Right atrium auricular region (tissue), 2 donors: ENCODE data around the gene ZNF516. TPM values are rescaled to one million over a fixed set of nuclear protein-coding genes. Genes with fewer than 3 reads are reported as not detected.

ENCODE experiments used
- DNase-seq: peaks from one replicate; pipeline ENCODE4 v3.0.0-alpha.2; 2019; ENCODE audit warnings: low spot score
- H3K27ac ChIP-seq, 2 donors: fragments of 200-600 bp; sonication (generic); 1 replicate in 1 of 2; 2 replicates in 1 of 2; pipeline ENCODE4 v1.5.1; 2016 to 2019
- H3K27me3 ChIP-seq, 2 donors: fragments of 200-600 bp; sonication (generic); one replicate each; pipeline versions ENCODE4 v1.5.1 to v1.6.0; 2017 to 2019
- H3K36me3 ChIP-seq: fragments of 200-600 bp; sonication (generic); one replicate; pipeline ENCODE4 v1.5.1; 2016
- H3K4me1 ChIP-seq, 2 donors: fragments of 200-600 bp; sonication (generic); one replicate each; pipeline versions ENCODE4 v1.5.1 to v1.6.0; 2017 to 2019
- H3K4me3 ChIP-seq, 2 donors: fragments of 200-600 bp; sonication (generic); 1 replicate in 1 of 2; 2 replicates in 1 of 2; pipeline ENCODE4 v1.5.1; 2017 to 2019; ENCODE audit warnings: mild to moderate bottlenecking in 1 of 2, moderate library complexity in 1 of 2
- H3K9me3 ChIP-seq, 2 donors: fragments of 200-600 bp; sonication (generic); one replicate each; pipeline ENCODE4 v1.5.1; 2019
- CTCF ChIP-seq, 2 donors: fragments of 200-600 bp; sonication (generic); IDR thresholded peaks; one replicate each; pipeline ENCODE4 v1.5.1; 2019; ENCODE audit warnings: antibody characterized with exemption in 2 of 2
- total RNA-seq, 2 donors: library from RNA; depleted of rRNA; stranded (reverse); fragments of >200 nt; gene quantifications; one replicate each; pipeline ENCODE4 v1.1.0, GENCODE V29; 2016

The ZNF516 gene
- total RNA-seq, 2 donors from 2014 or later = 11.0 to 14.0 TPM

- no peaks in the 10 kb centered on the region for H3K36me3 ChIP-seq
- H3K4me1 ChIP-seq = no peaks in the 10 kb centered on the region
- no peak for DNase-seq
- no peak overlapping the region for H3K4me3 ChIP-seq
- no peak overlapping the region for H3K27ac ChIP-seq
- TF ChIP-seq CTCF (IDR thresholded peaks at IDR 0.05) = no peak
- H3K9me3 ChIP-seq = peaks cover 0 to 14% of the 10 kb centered on the region in 2 donors
- H3K27me3 ChIP-seq = no peaks in the 10 kb centered on the region
These were observed 157.0 kb downstream of the ZNF516 start for GRCh38 chr18:76338088-76338487.

GRCh38 chr18:76335859-76336640 is 159.0 kb downstream of the ZNF516 start:
- no peak overlapping the region for H3K27ac ChIP-seq
- no peak overlapping the region for H3K4me3 ChIP-seq
- no peak for DNase-seq
- H3K9me3 ChIP-seq = peaks cover 0 to 19% of the 10 kb centered on the region in 2 donors
- H3K36me3 ChIP-seq = no peaks in the 10 kb centered on the region
- no peak for TF ChIP-seq CTCF (IDR thresholded peaks at IDR 0.05)
- no peaks in the 10 kb centered on the region for H3K4me1 ChIP-seq
- H3K27me3 ChIP-seq = no peaks in the 10 kb centered on the region

- no peaks in the 10 kb centered on the region for H3K4me1 ChIP-seq
- no peak for DNase-seq
- H3K9me3 ChIP-seq = peaks cover 0 to 27% of the 10 kb centered on the region in 2 donors
- no peaks in the 10 kb centered on the region for H3K27me3 ChIP-seq
- no peak for TF ChIP-seq CTCF (IDR thresholded peaks at IDR 0.05)
- no peak overlapping the region for H3K27ac ChIP-seq
- no peak overlapping the region for H3K4me3 ChIP-seq
- H3K36me3 ChIP-seq = no peaks in the 10 kb centered on the region
These were observed 166.9 kb downstream of the ZNF516 start for GRCh38 chr18:76328140-76328539.

GRCh38 chr18:76323891-76324290 is 171.2 kb downstream of the ZNF516 start:
- no peak for TF ChIP-seq CTCF (IDR thresholded peaks at IDR 0.05)
- H3K4me1 ChIP-seq = no peaks in the 10 kb centered on the region
- H3K4me3 ChIP-seq = no peak overlapping the region
- no peaks in the 10 kb centered on the region for H3K27me3 ChIP-seq
- H3K27ac ChIP-seq = no peak overlapping the region
- peaks cover 0 to 4% of the 10 kb centered on the region in 2 donors for H3K9me3 ChIP-seq
- no peaks in the 10 kb centered on the region for H3K36me3 ChIP-seq
- no peak for DNase-seq

- Histone ChIP-seq H3K4me3 (no peak overlapping the region), H3K36me3 (no peaks in the 10 kb centered on the region), H3K27me3 (no peaks in the 10 kb centered on the region), H3K9me3 (no peaks in the 10 kb centered on the region), H3K27ac (no peak overlapping the region), H3K4me1 (no peaks in the 10 kb centered on the region)
- TF ChIP-seq CTCF (IDR thresholded peaks at IDR 0.05) = no peak
- no peak for DNase-seq
These were observed 172.4 kb downstream of the ZNF516 start for GRCh38 chr18:76322686-76323085.

GRCh38 chr18:76319366-76319765 is 175.7 kb downstream of the ZNF516 start:
- Histone ChIP-seq H3K27me3 (no peaks in the 10 kb centered on the region), H3K4me3 (no peak overlapping the region), H3K4me1 (no peaks in the 10 kb centered on the region), H3K9me3 (no peaks in the 10 kb centered on the region), H3K36me3 (no peaks in the 10 kb centered on the region), H3K27ac (no peak overlapping the region)
- no peak for DNase-seq
- no peak for TF ChIP-seq CTCF (IDR thresholded peaks at IDR 0.05)
